ENCODE measurements around the gene SDK1. TPM values are rescaled to one million over a fixed set of nuclear protein-coding genes. Genes with fewer than 3 reads are reported as not detected.

The SDK1 gene
- total and polyA plus RNA-seq, 10 of the 15 experiments (the other 5 are each of a cell fraction or from before 2014, with no cell fraction given): 0.14 to 0.33 TPM; not detected in 8

GRCh38 chr7:3757059-3757458, 456.0 kb downstream of the SDK1 start:
- Histone ChIP-seq H3K4me1 (ENCODE audit: control insufficient read depth, insufficient read depth, low read length) (no peaks in the 10 kb centered on the region), H2AFZ (ENCODE audit: control insufficient read depth, low read depth, low read length) (no peak overlapping the region), H3K9ac (ENCODE audit: control insufficient read depth, insufficient read depth, low read length) (no peak overlapping the region), H3K9me3 (replicated peaks; ENCODE audit: control insufficient read depth, insufficient read depth, low read length) (no peaks in the 10 kb centered on the region; the same call in 2 of the 3 replicates), H3K79me2 (ENCODE audit: control insufficient read depth, insufficient read depth, low read length) (no peaks in the 10 kb centered on the region), H3K4me3 (no peak overlapping the region), H3K27me3 (replicated peaks in 1 of 2; ENCODE audit: control insufficient read depth in 2 of 2, insufficient read depth in 2 of 2, low read length in 1 of 2) (no peaks in the 10 kb centered on the region; a peak in 1 of 4 replicates), H3K36me3 (ENCODE audit: control insufficient read depth in 2 of 2, insufficient read depth in 2 of 2, low read length in 1 of 2) (no peaks in the 10 kb centered on the region), H4K20me1 (ENCODE audit: control insufficient read depth, insufficient read depth) (no peaks in the 10 kb centered on the region), H3K4me2 (ENCODE audit: control insufficient read depth, insufficient read depth) (no peak overlapping the region), H3K27ac (ENCODE audit: control insufficient read depth, insufficient read depth) (no peak overlapping the region)
- CTCF ChIA-PET: no interaction called here
- POLR2A ChIA-PET: no interaction called here
- intact Hi-C loops (cut with micrococcal nuclease; ENCODE audit: unreplicated experiment): no loop called here
- 2% methylated on average over 3 of the region's 3 CpGs for WGBS (ENCODE audit: insufficient coverage, insufficient replicate concordance, low lambda C conversion rate, missing lambda C conversion rate)
- no peak for FAIRE-seq
- ATAC-seq: no peak
- no TSS peak for BruUV-seq (replicated peaks)
- no peak for DNase-seq (ENCODE audit: low read depth, low spot score)
- SMC1A ChIA-PET (ENCODE audit: uncharacterized antibody, unreplicated experiment): no interaction called here
- in situ Hi-C loops (cut with MboI): no loop called here
- RAD21 ChIA-PET (ENCODE audit: unreplicated experiment): no interaction called here
- TF ChIP-seq HDGF (IDR thresholded peaks at IDR 0.05) (no peak), YY1 (IDR thresholded peaks at IDR 0.05; ENCODE audit: low read depth, low read length) (no peak), BACH1 (IDR thresholded peaks at IDR 0.05; ENCODE audit: borderline replicate concordance) (no peak), NR2C1 (IDR thresholded peaks at IDR 0.05) (no peak), NFXL1 (IDR thresholded peaks at IDR 0.05; ENCODE audit: borderline replicate concordance) (no peak), BHLHE40 (IDR thresholded peaks at IDR 0.05; ENCODE audit: borderline replicate concordance in 1 of 2, low read depth in 2 of 2, low read length in 1 of 2) (no peak), IRF5 (IDR thresholded peaks at IDR 0.05; ENCODE audit: borderline replicate concordance) (no peak), ZBTB33 (IDR thresholded peaks at IDR 0.05) (no peak), BRCA1 (IDR thresholded peaks at IDR 0.05; ENCODE audit: low read depth, low read length) (no peak), ZNF274 (IDR thresholded peaks at IDR 0.05; ENCODE audit: insufficient read depth, insufficient read length) (no peak), EZH2 (IDR thresholded peaks at IDR 0.05; ENCODE audit: borderline replicate concordance, control insufficient read depth, low read depth, low read length) (no peak), ZBTB11 (CRISPR knock-in tag; IDR thresholded peaks at IDR 0.05) (no peak)
- TF ChIP-seq, protein P1, sequence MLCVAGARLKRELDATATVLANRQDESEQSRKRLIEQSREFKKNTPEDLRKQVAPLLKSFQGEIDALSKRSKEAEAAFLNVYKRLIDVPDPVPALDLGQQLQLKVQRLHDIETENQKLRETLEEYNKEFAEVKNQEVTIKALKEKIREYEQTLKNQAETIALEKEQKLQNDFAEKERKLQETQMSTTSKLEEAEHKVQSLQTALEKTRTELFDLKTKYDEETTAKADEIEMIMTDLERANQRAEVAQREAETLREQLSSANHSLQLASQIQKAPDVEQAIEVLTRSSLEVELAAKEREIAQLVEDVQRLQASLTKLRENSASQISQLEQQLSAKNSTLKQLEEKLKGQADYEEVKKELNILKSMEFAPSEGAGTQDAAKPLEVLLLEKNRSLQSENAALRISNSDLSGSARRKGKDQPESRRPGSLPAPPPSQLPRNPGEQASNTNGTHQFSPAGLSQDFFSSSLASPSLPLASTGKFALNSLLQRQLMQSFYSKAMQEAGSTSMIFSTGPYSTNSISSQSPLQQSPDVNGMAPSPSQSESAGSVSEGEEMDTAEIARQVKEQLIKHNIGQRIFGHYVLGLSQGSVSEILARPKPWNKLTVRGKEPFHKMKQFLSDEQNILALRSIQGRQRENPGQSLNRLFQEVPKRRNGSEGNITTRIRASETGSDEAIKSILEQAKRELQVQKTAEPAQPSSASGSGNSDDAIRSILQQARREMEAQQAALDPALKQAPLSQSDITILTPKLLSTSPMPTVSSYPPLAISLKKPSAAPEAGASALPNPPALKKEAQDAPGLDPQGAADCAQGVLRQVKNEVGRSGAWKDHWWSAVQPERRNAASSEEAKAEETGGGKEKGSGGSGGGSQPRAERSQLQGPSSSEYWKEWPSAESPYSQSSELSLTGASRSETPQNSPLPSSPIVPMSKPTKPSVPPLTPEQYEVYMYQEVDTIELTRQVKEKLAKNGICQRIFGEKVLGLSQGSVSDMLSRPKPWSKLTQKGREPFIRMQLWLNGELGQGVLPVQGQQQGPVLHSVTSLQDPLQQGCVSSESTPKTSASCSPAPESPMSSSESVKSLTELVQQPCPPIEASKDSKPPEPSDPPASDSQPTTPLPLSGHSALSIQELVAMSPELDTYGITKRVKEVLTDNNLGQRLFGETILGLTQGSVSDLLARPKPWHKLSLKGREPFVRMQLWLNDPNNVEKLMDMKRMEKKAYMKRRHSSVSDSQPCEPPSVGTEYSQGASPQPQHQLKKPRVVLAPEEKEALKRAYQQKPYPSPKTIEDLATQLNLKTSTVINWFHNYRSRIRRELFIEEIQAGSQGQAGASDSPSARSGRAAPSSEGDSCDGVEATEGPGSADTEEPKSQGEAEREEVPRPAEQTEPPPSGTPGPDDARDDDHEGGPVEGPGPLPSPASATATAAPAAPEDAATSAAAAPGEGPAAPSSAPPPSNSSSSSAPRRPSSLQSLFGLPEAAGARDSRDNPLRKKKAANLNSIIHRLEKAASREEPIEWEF (IDR thresholded peaks at IDR 0.05; ENCODE audit: insufficient replicate concordance, low read depth, low read length): no peak

Measured in GM12878 (cell line).